Measurements from ENCODE around the gene ERC2.
A peak's percentile ranks its signal among the peaks of the same experiment; 100 is the strongest.
"Not testable (repeated sequence)": the region's sequence is repeated elsewhere in the genome, so short reads cannot be mapped to it uniquely, and the experiment has no call there.

The ERC2 gene

GRCh38 chr3:56064684-56065083 is 403.6 kb downstream of the ERC2 start:
- no peak for DNase-seq (ENCODE audit: low read depth)

- no peak for DNase-seq (ENCODE audit: low read depth)
Observed at GRCh38 chr3:56061279-56061626, 407.0 kb downstream of the ERC2 start.

DNA sequence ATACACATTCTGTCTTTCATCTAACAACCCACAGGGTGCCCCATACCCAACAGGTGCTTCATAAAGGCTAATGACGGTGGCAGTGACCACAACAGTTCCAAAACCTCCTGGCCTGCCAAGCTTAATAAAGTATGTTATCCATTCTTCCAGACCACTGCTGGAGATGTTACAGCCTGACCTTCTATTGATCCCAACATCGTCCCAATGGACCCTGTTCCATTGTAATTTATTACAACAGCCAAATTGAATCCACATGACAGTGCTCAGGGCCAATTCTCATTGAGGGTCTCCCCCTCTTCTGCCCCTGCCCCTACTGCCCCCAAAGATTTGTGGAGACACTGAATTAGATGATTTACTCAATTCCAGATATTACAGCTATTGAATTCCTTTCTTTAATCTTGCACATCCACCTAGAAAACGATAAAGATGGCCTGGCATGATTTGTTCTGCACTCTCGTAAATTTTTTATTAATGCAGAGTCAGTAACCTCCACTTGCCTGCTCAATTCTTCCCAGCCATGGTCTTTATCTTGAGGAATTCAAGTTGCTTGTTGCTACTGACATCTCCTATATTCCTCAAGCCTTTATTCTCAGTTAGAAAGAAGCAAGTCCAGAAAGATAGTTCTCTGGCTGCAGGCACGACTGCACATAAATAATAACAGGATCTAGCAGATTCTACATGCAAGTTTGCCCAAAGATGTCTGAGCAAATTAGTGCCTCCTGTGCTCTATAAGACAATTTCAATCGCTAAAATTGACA is 407.6 kb downstream of the ERC2 start:
- no peak for DNase-seq (ENCODE audit: low read depth)

DNA sequence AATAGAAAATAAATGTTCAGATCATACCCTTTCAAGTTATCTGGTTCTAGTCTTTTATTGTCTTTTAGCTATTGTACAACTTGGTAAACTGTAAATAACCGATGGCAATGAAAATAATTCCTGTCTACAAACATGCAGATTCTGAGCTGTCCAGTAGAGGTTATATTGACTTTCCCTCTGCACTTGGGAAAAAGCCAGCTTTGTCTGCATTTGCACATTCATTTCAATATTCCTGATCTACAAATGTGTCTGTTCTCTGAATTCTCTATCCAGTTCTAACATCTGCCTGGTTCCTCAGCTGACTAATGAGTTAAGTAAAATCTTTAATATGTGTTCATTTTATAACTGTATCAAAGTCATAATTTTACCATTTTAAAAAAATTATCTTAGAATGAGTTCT is 408.5 kb downstream of the ERC2 start:
- DNase-seq (ENCODE audit: low read depth): no peak

DNA sequence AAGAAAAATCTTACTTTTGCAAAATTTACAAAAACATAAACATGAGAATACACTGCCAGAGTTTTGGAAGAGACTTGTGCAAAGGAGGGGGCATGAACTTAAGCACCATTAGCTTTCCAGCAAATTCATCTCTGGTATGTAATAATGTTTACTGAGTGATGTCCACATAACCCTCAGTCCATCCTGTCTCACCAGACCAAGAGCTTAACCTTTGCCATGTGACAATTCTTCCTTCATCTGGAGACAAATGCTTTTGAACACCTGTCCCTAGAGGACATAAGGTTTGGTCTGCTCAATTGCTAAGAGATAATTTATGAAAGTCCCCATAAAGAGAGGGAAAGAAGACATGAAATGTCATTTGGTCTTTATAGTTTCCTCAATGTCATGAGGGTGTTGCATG is 412.3 kb downstream of the ERC2 start:
- peak; percentile 15 for DNase-seq (ENCODE audit: low read depth)

DNA sequence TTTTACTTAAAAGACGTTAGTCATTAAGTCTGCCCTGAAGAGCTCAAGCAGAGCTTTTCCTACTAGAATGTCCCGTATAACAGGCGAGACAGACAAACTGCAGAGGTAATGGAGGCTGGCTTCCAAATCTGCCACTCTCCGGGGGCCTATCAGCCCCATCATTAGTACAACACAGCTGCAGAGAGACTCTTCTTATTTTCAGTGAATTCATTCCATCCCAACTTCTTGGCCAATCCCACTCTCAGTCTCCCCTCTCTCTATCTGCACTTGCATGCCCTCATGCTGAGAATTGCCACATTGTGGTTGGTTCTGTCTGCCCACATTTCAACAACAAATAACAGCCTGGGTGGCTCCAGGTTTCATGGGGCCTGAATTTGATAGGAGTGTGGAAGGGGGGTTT is 412.7 kb downstream of the ERC2 start:
- DNase-seq (ENCODE audit: low read depth): peak; percentile 18

- no peak for DNase-seq (ENCODE audit: low read depth)
Observed at GRCh38 chr3:56054844-56055243, 413.4 kb downstream of the ERC2 start.

GRCh38 chr3:56053727-56054126 is 414.5 kb downstream of the ERC2 start:
- DNase-seq (ENCODE audit: low read depth): no peak

DNA sequence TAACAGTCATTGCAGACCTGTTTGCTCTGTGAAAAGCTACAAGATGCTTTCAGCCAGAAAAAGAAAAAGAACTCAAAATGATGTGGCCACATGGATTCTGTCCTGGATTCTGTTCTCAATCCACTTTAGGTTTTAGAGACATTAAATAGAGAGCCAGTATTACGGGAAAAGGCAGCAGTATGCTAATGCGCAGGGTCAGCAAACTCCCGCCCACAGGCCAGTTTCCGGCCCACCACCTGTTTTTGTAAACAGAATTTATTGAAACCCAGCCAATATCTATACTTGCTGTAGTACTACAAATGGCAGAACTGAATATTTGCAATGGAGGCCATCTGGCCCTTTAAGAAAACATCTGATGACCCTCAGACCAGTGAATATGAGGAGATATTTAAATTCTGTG is 416.1 kb downstream of the ERC2 start:
- no peak for DNase-seq (ENCODE audit: low read depth)

GRCh38 chr3:56051052-56051451 is 417.2 kb downstream of the ERC2 start:
- DNase-seq (ENCODE audit: low read depth): no peak

- DNase-seq (ENCODE audit: low read depth): no peak
Observed at GRCh38 chr3:56048946-56049345, 419.3 kb downstream of the ERC2 start.

DNA sequence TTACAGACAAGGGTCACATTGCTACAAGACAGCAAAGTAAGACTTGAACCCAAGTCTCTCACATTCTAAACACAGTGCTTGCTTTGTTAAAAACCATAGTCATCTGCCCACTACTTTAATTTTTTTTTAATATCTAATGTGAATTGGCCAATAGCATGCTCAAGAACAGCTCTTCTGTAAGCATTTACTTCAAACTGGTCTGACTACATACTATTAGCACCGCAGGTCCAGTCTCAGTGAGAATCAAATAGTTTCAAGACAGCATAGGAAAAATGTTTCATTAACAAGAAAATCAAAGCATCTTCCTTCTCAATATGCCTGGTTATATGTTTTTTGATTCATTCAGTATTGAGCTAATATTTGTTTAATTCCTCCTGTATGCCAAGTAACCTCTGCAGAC is 419.9 kb downstream of the ERC2 start:
- DNase-seq (ENCODE audit: low read depth): no peak

DNA sequence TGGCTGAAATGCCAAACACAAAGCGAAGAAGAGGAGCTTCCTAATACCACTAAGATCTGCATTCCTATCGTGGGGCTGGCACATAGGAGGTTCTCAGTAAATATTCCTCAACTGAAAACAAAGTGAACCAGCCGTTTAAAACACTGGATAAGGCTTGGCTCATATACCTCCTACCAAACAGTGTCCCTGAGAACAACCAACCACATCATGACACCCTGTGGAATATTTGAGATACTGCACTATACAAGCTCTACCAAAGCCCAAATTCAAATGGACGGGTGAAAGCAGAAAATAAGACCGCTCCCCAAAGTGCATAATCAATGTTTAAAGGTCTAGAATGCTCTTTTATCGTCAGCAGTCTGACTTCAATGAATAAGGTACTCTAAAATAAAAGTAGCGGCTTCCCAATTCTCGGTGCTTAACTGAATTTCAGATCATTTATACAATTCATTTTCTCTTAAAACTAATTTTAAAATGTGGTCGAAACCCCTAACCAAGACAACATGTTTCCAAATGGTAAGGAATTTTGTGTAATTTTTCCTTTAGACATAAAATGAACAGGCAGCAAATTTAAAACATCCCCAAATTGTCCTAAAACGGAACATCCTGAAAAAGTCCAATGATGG is 425.8 kb downstream of the ERC2 start:
- peak; percentile 62 for DNase-seq (ENCODE audit: low read depth)

- no peak for DNase-seq (ENCODE audit: low read depth)
Observed at GRCh38 chr3:56025326-56025725, 442.9 kb downstream of the ERC2 start.

GRCh38 chr3:56023546-56023945 is 444.7 kb downstream of the ERC2 start:
- no peak for DNase-seq (ENCODE audit: low read depth)

GRCh38 chr3:56022619-56023018 is 445.6 kb downstream of the ERC2 start:
- no peak for DNase-seq (ENCODE audit: low read depth)

GRCh38 chr3:56019490-56020146 is 448.6 kb downstream of the ERC2 start:
- no peak for DNase-seq (ENCODE audit: low read depth)

DNA sequence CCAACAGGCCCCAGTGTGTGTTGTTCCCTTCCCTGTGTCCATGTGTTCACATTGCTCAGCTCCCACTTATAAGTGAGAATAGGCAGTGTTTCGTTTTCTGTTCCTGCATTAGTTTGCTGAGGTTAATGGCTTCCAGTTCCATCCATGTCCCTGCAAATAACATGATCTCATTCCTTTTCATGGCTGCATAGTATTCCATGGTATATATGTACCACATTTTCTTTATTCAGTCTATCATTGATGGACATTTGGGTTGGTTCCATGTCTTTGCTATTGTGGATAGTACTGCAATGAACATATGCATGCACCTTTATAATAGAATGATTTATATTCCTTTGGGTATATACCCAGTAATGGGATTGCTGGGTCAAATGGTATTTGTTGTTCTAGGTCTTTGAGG is 452.9 kb downstream of the ERC2 start:
- not testable (repeated sequence) for DNase-seq (ENCODE audit: low read depth)

DNA sequence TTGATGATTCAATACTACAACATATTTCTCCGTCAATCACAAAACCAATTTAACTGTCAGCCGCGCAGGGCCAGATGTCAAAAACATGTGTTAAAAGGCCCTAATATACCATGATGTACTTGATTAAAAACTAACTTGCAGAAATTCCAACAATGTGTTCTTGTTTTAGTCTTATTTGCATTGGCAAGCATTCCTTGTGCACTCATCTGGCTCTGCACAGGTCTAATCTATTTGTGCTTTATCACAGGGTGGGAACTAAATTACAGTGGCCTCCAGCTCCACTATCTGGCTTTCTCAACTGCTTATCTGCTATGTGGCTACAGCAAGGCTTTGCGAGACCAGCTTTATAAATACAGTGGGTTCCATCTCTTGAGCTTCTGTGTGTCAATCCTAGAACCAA is 455.5 kb downstream of the ERC2 start:
- DNase-seq (ENCODE audit: low read depth): no peak

GRCh38 chr3:56005196-56005805 is 463.0 kb downstream of the ERC2 start:
- DNase-seq (ENCODE audit: low read depth): no peak

DNA sequence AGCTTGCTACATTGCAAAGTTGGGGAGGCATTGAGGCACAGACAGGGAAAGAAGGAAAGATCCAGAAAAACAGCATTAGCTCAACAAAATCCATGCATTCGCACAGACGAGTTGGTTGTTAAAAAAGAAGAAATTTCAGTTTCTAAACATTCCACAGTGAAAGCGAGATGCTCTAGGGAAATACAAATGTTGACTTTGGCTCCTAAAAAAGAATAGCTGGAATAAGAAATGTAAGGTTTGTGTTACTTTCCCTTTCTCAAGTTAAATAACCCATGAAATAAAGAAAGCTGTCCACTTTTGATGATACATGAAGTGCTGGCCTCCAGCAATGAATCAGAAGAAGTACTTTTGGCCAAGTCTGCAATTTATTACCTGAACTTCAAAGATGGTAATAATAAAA is 465.1 kb downstream of the ERC2 start:
- DNase-seq (ENCODE audit: low read depth): peak; percentile 18

DNA sequence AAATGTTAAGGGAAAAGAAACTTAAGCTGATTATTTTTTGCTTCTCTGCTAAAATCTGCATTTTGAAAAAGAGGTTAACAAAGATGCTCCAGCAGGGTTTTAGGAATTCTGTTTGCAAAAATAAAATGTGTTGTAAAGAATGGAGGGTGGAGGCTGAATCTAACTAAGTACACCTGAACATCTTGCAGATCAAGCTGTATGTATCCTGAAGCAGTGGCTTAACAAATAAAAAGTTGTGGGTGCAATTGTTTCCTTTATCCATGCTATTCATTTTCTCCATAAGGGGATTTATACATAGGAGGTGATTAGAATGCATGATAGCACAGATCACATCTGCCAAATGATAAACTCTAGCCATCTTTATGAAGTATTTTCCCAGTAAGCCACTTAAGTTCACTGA is 466.3 kb downstream of the ERC2 start:
- DNase-seq (ENCODE audit: low read depth): no peak

DNA sequence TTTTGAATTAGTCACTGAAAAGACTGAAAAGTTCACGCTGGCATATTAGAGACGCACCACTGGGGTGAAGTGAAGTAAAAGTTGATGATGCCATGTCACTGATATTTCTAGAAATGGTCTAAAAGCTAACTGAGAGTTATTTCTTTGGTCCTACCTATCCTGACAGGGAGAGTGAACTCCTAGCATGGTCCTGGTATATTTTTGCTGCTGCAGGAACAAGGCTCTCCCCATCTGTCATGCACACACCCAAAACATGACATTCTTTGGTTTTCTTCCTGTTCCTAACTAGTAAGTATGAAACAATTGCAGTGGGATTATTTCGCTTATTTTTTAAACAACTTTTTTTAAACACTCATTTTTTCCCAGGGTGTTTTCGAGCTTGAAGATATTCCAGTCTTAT is 466.7 kb downstream of the ERC2 start:
- DNase-seq (ENCODE audit: low read depth): no peak
